GM19239 (cell line): ENCODE results near the gene DUSP28.

Experiments
- DNase-seq: peaks from one replicate; pipeline ENCODE4 v3.0.0; 2011; ENCODE audit warnings: low spot score; ENCODE audit not compliant: insufficient read length
- FAIRE-seq: peaks from 2 replicates; lab custom pipeline; 2011; peaks lifted over from hg19 to GRCh38; lab: Jason Lieb, UNC

DUSP28 gene

GRCh38 chr2:240584486-240585031 lies 24.4 kb downstream of the DUSP28 start:
- FAIRE-seq (peak; percentile 100), DNase-seq (no peak)

GRCh38 chr2:240585101-240585500 lies 24.9 kb downstream of the DUSP28 start:
- no peak for DNase-seq
- FAIRE-seq: no peak

DNA sequence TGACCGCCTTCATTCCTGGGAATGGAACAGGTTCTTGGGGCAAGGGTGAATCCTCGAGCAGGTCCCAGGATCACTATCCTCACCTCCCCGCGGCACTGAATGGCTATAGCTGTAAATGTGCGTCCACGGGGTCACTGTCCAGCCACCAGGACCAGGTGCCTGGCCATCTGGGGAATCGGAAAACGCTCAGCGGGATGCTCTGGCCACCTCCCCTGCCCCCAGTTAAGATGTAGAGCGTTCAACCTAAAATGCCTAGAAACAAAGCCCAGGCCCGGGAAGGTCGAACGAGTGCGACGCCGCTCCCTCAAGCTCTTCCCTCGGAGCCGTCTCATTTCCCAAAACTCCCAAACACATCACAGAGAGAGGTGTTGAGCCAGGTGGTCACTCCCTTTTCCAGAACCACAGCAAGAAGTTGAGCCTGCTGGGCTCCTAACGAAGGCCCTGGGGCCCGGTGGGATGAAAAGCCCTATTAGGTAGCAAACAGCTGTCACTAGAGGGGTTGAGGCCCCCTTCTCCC lies 25.6 kb downstream of the DUSP28 start:
- no peak for FAIRE-seq

GRCh38 chr2:240586198-240586918 lies 26.2 kb downstream of the DUSP28 start, which contains the start of gene CAPN10:
Gene CAPN10, plus strand, starts transcription at chr2:240586734. Its CDS starts 178 bp downstream, at chr2:240586912.
- DNase-seq (peak; percentile 94), FAIRE-seq (peak; percentile 98)

More for the DNA sequence above, 25.6 kb downstream of the DUSP28 start:
- DNase-seq: no peak

DNA sequence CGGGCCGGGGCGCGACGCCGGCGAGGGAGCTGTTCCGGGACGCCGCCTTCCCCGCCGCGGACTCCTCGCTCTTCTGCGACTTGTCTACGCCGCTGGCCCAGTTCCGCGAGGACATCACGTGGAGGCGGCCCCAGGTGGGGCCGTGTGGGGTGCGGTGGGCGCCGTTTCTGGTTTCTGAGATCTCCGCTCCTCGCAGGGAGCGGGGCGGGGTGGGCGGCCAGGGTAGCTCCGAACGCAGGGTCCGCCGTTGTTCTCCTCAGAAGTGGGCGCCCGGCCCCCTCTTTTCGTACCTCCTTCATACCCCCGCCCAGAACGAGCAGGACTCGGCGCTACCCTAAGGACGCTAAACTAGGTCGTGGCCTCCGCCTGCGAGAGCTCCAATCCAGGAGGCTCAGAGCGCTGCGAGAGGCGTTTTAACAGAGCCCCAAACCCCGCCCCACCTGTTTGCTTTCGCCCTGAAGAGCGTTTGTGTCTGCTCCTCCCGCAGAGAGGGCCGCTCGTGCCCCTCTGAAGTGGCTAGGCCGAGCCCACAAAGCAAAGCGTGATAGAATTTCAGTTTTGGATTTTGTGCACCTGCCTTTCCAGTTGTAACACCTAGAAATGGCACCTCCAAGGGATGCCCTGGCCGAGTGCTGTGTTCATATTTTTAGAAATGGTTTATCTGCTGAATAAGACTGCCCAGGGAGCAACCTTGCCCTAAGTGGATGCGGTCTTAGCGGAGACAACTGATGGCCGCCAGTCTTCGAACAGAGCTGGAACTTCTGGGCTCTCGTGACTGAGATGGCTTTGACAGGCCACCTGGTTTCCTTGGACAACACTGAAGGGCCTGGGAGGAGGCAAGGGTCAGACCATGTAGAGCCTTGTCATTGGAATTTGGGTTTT lies 27.0 kb downstream of the DUSP28 start:
- DNase-seq: no peak
- peak; percentile 61 for FAIRE-seq

- DNase-seq (no peak), FAIRE-seq (no peak)
Observed at GRCh38 chr2:240588006-240588655, 28.0 kb downstream of the DUSP28 start.

- FAIRE-seq (no peak), DNase-seq (no peak)
Observed at GRCh38 chr2:240588669-240589068, 28.5 kb downstream of the DUSP28 start.

DNA sequence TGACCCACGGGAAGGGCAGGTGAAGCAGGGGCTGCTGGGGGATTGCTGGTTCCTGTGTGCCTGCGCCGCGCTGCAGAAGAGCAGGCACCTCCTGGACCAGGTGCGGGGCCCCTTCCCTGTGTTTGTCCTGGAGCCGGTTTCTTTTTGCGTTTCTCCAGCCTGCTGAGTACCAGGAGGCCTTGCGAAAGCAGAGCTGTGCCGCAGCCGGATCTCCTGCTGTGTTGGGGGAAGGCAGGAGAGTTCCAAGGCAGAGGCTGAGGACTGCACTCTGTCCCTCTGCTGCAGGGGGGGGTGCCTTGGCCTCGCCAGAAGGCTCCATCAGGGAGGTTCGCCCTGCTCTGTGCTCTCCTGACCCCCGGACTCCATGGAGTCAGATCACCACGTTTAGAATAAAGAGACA lies 29.2 kb downstream of the DUSP28 start:
- no peak for DNase-seq
- no peak for FAIRE-seq

- DNase-seq: no peak
- FAIRE-seq: no peak
Observed at GRCh38 chr2:240589850-240590525, 29.8 kb downstream of the DUSP28 start.

DNA sequence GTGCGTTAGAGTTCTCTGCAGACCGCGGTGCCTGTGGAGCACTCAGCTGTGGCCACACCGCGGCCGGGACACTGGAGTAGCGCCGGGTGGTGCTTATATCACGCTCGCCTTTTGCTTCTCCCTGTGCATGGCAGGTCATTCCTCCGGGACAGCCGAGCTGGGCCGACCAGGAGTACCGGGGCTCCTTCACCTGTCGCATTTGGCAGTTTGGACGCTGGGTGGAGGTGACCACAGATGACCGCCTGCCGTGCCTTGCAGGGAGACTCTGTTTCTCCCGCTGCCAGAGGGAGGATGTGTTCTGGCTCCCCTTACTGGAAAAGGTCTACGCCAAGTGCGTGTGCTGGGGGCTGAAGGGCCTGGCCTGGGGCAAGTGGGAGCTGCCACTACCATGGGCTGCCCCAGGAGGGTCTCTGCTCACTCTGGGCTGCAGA lies 30.5 kb downstream of the DUSP28 start:
- FAIRE-seq: no peak
- DNase-seq: no peak

DNA sequence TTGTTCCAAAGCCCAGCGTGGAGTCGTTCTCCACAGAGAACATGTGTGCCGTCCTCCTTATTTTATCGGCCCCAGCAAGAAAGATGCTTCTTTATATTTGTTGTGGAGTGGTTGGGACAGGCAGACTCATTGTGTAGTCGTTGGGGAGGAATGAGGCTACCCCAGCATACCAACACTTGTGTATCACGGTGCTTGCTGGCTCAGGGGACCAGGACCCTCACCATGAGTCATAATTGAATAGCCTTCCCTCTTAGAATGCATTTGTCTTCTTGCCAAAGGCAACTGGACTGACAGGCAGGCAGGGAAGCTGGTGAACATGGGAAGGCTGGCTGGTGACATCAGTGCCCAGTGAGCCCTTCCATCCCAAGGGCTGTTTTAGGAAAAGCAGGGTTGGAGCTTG lies 31.1 kb downstream of the DUSP28 start:
- DNase-seq (no peak), FAIRE-seq (no peak)

- DNase-seq: no peak
- FAIRE-seq: no peak
Observed at GRCh38 chr2:240591784-240592183, 31.6 kb downstream of the DUSP28 start.

DNA sequence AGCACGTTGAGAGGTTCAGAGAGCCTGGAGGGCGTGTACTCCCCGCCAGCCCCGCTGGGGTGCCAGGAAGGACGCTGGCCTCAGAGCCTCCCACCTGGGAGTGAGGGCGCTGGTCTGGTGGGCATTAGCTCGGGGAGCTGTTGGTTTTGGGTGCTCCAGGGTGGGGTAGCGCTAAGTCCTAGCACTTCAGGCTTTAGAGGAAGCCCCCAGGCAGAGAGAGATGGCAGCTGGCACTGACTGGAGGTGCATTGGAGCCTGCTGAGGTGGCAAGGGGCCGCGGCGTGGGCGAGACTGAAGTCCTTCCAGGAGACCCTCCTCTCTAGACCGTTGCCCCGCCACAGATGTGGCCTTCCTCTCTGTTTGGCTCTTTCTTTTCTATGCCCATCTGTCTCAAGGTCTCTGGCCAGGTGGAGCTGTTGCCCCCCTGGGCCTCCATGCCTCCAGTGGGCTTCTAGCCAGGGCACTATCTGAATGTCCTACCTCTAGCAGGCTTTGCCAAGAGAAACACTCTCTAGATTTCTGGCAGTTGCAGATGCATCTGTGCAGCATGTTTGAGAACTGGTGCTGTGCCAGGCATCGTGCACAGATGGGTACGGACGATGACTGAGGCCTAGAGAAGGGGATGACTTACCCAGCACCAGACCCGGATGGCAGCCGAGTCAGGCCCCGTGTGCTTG lies 33.0 kb downstream of the DUSP28 start:
- no peak for FAIRE-seq
- DNase-seq: no peak

DNA sequence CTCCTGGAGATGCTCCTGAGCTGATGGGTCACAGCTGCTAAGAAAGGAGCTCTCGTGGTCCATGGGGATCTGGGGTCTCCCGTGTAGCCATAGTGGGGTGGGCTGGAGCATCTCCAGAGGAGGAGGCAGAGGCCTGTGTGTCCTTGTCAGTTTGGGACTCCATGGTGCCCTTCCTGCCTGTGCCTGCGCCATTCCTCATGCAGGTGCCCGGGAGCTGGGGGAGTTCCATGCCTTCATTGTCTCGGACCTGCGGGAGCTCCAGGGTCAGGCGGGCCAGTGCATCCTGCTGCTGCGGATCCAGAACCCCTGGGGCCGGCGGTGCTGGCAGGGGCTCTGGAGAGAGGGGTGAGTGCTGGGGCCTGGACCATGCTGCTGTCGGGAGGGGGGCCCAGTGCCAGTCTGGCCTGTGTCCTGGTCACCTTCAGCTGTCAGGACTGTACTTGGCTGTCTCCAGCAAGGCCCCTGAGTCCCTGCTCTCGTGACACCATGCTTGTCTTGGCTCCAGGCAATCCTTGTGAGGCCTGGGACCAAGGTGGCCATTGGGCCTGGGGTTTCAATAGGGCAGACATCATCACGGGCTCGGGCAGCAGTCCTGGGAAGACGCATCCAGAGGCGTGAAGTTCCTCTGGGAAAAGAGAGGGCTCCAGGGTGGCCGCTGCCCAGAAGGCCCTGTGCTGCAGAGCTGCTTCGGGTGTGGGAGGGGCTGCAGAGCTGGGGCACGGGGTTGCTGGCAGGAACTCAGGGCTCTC lies 33.7 kb downstream of the DUSP28 start:
- FAIRE-seq (no peak), DNase-seq (no peak)

GRCh38 chr2:240594511-240595380 lies 34.6 kb downstream of the DUSP28 start:
- DNase-seq: no peak
- no peak for FAIRE-seq

GRCh38 chr2:240595381-240596079 lies 35.4 kb downstream of the DUSP28 start:
- DNase-seq: no peak
- no peak for FAIRE-seq

DNA sequence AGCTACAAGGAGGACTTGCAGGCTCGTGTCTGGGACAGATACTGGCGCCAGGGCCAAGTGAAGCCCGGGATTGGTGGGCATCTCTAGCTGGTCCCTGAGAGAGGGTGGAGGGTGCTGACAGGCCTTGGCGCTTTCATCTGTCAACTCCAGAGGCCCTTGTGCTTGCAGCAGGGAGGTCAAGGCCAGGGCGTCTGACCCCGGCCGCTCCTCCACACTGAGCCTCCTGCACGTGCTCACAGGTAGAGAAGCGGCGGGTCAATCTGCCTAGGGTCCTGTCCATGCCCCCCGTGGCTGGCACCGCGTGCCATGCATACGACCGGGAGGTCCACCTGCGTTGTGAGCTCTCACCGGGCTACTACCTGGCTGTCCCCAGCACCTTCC lies 35.9 kb downstream of the DUSP28 start:
- no peak for DNase-seq
- no peak for FAIRE-seq
